GM12865 (cell line): Measurements from ENCODE around the gene CST3.
A peak's percentile ranks its signal among the peaks of the same experiment; 100 is the strongest.
"Not testable (repeated sequence)": the region's sequence is repeated elsewhere in the genome, so short reads cannot be mapped to it uniquely, and the experiment has no call there.

Experiments
- DNase-seq: peaks from one replicate; pipeline ENCODE4 v3.0.0; 2010; ENCODE audit warnings: low read depth
- H3K4me3 ChIP-seq: 2 replicates; pipeline ENCODE4 v1.5.1; 2011; ENCODE audit warnings: mild to moderate bottlenecking, low read depth, low read length, control low read depth
- CTCF ChIP-seq: IDR thresholded peaks from 2 replicates; pipeline ENCODE4 v1.5.1; 2011; ENCODE audit warnings: low read length, control low read depth, low read depth, inconsistent platforms; ENCODE audit not compliant: insufficient read depth; ENCODE audit errors: missing control alignments

Gene CST3

GRCh38 chr20:23637282-23638221, at the start of gene CST3:
TSS of gene CST3 (minus strand) at chr20:23637955. CDS start at chr20:23637862, 93 bp downstream.
- no peak for TF ChIP-seq CTCF
- peak within 1 kb of the TSS; percentile 61 for H3K4me3 ChIP-seq
- peak; percentile 87 for DNase-seq

DNA sequence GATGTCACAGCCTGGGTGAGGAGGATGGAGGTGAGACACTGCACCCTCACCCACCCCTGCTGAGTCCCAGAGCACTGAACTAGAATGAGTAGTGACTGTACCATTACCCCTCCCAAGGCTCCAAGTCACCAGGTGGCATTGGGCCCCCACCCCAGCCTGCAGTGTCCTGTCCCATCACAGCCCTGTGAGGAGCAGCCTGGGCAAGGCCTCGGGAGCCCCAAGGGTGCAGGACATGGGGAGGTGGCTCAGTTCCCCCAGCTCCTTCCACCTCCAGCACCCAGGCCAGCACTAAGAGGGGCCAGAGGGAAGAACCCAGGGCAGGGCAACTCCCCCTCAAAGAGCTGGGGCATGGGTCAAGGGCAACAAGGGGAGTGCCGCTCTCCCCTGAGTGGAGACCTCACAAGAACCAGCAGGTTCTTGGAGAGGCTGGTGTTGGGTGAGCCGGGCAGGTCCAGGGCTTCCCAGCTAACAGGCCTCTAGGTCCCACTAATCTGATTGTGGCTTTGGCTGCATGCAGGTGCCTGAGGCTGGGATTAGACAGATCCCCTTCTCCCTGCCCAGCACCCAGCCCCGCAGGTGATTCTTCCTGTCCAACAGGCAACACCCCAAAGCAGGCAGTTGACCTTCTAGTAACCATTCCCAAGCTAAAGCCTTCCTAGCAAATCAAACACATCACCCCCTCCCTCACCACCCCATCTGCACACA, 48.4 kb upstream of the CST3 start:
- no peak overlapping the region for H3K4me3 ChIP-seq
- DNase-seq: no peak
- no peak for TF ChIP-seq CTCF

DNA sequence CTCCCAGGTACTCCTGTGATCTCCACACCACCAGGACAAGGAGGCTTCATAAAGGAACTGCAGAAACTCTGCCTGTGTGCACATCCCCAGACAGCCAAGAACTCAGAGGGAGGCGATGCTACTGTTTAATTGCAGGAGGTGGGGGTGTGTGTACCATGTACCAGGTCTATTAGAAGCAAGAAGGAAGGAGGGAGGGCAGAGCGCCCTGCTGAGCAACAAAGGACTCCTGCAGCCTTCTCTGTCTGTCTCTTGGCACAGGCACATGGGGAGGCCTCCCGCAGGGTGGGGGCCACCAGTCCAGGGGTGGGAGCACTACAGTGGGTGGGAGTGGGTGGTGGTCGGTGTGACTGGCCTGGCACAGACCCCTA, 47.8 kb upstream of the CST3 start:
- not testable (repeated sequence) for H3K4me3 ChIP-seq, DNase-seq

DNA sequence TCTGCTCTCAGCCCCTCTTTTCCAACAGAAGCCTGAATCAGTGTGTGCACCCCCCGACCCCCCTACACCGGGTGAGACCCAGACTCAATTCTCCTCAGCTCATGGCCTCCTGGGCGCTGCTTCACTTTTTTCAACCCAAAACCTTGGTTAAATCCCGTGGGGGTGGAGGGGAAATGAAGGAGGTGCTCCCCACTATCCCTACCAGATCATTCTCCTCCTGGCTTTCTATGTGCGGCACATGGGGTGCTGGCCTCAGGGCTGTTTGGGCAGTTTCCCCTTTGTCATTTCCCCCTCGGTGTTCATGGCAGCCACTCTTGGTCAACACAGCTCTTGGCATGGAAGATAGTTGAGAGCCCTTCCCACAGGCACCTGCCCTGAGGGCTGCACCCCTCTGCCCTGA, 46.5 kb upstream of the CST3 start:
- TF ChIP-seq CTCF: no peak
- DNase-seq: no peak
- H3K4me3 ChIP-seq: no peak overlapping the region

GRCh38 chr20:23683807-23684206, 46.1 kb upstream of the CST3 start:
- TF ChIP-seq CTCF: no peak
- DNase-seq: no peak
- no peak overlapping the region for H3K4me3 ChIP-seq

DNA sequence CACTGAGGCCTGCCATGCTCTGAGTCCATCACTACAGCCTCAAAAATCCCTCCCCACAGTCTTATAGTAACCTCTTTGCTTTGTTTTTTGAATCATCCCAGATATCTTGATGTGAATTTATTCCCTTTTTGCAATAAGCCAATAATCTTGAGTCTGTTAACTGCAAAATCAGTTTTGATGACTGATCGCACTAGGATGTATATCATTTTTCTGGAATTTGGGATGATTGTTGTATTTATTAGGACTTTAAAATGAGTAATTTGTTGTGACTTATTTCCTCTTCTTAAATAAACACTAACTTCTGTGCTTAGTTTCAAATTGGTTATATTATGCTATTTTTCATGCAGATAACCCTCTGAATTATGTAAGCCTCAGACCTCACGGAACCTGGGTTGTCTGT, 45.5 kb upstream of the CST3 start:
- DNase-seq: no peak
- no peak overlapping the region for H3K4me3 ChIP-seq
- no peak for TF ChIP-seq CTCF

DNA sequence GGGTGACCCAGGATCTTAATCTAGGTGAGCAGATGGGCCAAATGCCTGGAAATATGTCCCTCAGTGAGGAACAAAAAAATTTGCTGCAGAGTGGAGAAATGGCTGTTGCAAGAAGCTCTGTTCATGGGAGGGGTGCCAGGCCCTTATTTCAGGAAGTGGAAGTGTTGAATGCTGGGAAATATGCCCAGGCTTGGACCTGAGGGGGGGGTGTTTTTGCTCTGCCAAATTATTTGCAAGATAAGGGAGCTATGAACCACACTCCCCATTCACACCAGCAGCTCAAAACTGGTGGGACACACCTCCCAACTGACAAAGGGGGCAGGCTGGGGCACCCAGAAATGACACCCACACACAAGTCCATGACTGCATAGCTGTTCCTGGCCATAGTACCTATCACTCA, 42.4 kb upstream of the CST3 start:
- no peak for TF ChIP-seq CTCF
- no peak overlapping the region for H3K4me3 ChIP-seq
- DNase-seq: no peak
